HEK293 (cell line): Measurements from ENCODE around the gene STK32C.

Experiments used
- MYNN ChIP-seq: fragments of 450-650 bp; formaldehyde crosslinking; IDR thresholded peaks from 2 replicates; pipeline ENCODE4 v1.5.1; 2016; ENCODE audit warnings: missing biosample characterization, missing genetic modification characterization, borderline replicate concordance
- REST ChIP-seq: fragments of 450-650 bp; formaldehyde crosslinking; IDR thresholded peaks from 2 replicates; pipeline ENCODE4 v1.5.1; 2016; ENCODE audit warnings: missing biosample characterization, missing genetic modification characterization
- TRIM28 ChIP-seq: IDR thresholded peaks from 2 replicates; pipeline ENCODE4 v1.6.1; 2011; ENCODE audit warnings: low read length, control low read depth, borderline replicate concordance
- ZBTB20 ChIP-seq: fragments of 450-650 bp; formaldehyde crosslinking; IDR thresholded peaks from 2 replicates; pipeline ENCODE4 v1.5.1; 2016; ENCODE audit warnings: missing biosample characterization, missing genetic modification characterization
- ZBTB21 ChIP-seq: fragments of 450-650 bp; formaldehyde crosslinking; IDR thresholded peaks from 2 replicates; pipeline ENCODE4 v1.5.1; 2017; ENCODE audit warnings: missing biosample characterization, missing genetic modification characterization
- ZBTB6 ChIP-seq: fragments of 450-650 bp; formaldehyde crosslinking; IDR thresholded peaks from 2 replicates; pipeline ENCODE4 v1.5.1; 2017; ENCODE audit warnings: missing biosample characterization, missing genetic modification characterization
- ZIC2 ChIP-seq: fragments of 450-650 bp; formaldehyde crosslinking; IDR thresholded peaks from 2 replicates; pipeline ENCODE4 v1.5.1; 2016; ENCODE audit warnings: missing biosample characterization, missing genetic modification characterization
- ZNF10 ChIP-seq: fragments of 450-650 bp; formaldehyde crosslinking; IDR thresholded peaks from 2 replicates; pipeline ENCODE4 v1.5.1; 2017; ENCODE audit warnings: missing biosample characterization, missing genetic modification characterization
- ZNF155 ChIP-seq: fragments of 450-650 bp; formaldehyde crosslinking; IDR thresholded peaks from 2 replicates; pipeline ENCODE4 v1.5.1; 2016; ENCODE audit warnings: missing biosample characterization, missing genetic modification characterization
- ZNF157 ChIP-seq: fragments of 450-650 bp; formaldehyde crosslinking; IDR thresholded peaks from 2 replicates; pipeline ENCODE4 v1.5.1; 2016; ENCODE audit warnings: missing biosample characterization, missing genetic modification characterization
- ZNF16 ChIP-seq: fragments of 450-650 bp; formaldehyde crosslinking; IDR thresholded peaks from 2 replicates; pipeline ENCODE4 v1.5.1; 2016; ENCODE audit warnings: low read depth, missing biosample characterization, missing genetic modification characterization
- ZNF18 ChIP-seq: fragments of 450-650 bp; formaldehyde crosslinking; IDR thresholded peaks from 2 replicates; pipeline ENCODE4 v1.5.1; 2016; ENCODE audit warnings: missing biosample characterization, missing genetic modification characterization
- ZNF239 ChIP-seq: fragments of 450-650 bp; formaldehyde crosslinking; IDR thresholded peaks from 2 replicates; pipeline ENCODE4 v1.5.1; 2016; ENCODE audit warnings: missing biosample characterization, missing genetic modification characterization
- ZNF24 ChIP-seq: fragments of 450-650 bp; formaldehyde crosslinking; IDR thresholded peaks from 2 replicates; pipeline ENCODE4 v1.5.1; 2016; ENCODE audit warnings: missing biosample characterization, missing genetic modification characterization
- ZNF274 ChIP-seq, 2 experiments: fragments of 200-500 bp in 1 of 2; fragments of 450-650 bp in 1 of 2; sonication (Bioruptor generic) in 1 of 2; formaldehyde crosslinking in 1 of 2; IDR thresholded peaks; 2 replicates each; pipeline versions ENCODE4 v1.5.1 to v1.6.1; 2014 to 2016; ENCODE audit warnings: borderline replicate concordance in 1 of 2, inconsistent platforms in 1 of 2, low read length in 1 of 2, missing biosample characterization in 1 of 2, missing genetic modification characterization in 1 of 2
- ZNF335 ChIP-seq: fragments of 450-650 bp; formaldehyde crosslinking; conservative IDR thresholded peaks from 2 replicates; pipeline ENCODE4 v1.5.1; 2016; ENCODE audit warnings: missing biosample characterization, missing genetic modification characterization
- ZNF350 ChIP-seq: fragments of 450-650 bp; formaldehyde crosslinking; IDR thresholded peaks from 2 replicates; pipeline ENCODE4 v1.5.0; 2017; ENCODE audit warnings: missing biosample characterization, mild to moderate bottlenecking, missing genetic modification characterization
- ZNF354C ChIP-seq: fragments of 450-650 bp; formaldehyde crosslinking; IDR thresholded peaks from 2 replicates; pipeline ENCODE4 v1.5.1; 2016; ENCODE audit warnings: missing biosample characterization, missing genetic modification characterization, low read depth, borderline replicate concordance
- ZNF391 ChIP-seq: fragments of 450-650 bp; formaldehyde crosslinking; IDR thresholded peaks from 2 replicates; pipeline ENCODE4 v1.5.1; 2016; ENCODE audit warnings: low read depth, missing biosample characterization, missing genetic modification characterization, borderline replicate concordance
- ZNF394 ChIP-seq: fragments of 450-650 bp; formaldehyde crosslinking; IDR thresholded peaks from 2 replicates; pipeline ENCODE4 v1.5.1; 2016; ENCODE audit warnings: missing biosample characterization, missing genetic modification characterization, mild to moderate bottlenecking, moderate library complexity, borderline replicate concordance
- ZNF426 ChIP-seq: fragments of 450-650 bp; formaldehyde crosslinking; IDR thresholded peaks from 2 replicates; pipeline ENCODE4 v1.5.1; 2017; ENCODE audit warnings: missing biosample characterization, missing genetic modification characterization, mild to moderate bottlenecking, inconsistent platforms, moderate library complexity
- ZNF501 ChIP-seq: fragments of 450-650 bp; formaldehyde crosslinking; IDR thresholded peaks from 2 replicates; pipeline ENCODE4 v1.5.1; 2016; ENCODE audit warnings: missing biosample characterization, missing genetic modification characterization
- ZNF521 ChIP-seq: fragments of 450-650 bp; formaldehyde crosslinking; IDR thresholded peaks from 2 replicates; pipeline ENCODE4 v1.5.1; 2017; ENCODE audit warnings: missing biosample characterization, mild to moderate bottlenecking, missing genetic modification characterization
- ZNF561 ChIP-seq: fragments of 450-650 bp; IDR thresholded peaks from 2 replicates; pipeline ENCODE4 v1.5.1; 2018; ENCODE audit warnings: missing biosample characterization, missing genetic modification characterization, borderline replicate concordance
- ZNF660 ChIP-seq: fragments of 450-650 bp; IDR thresholded peaks from 2 replicates; pipeline ENCODE4 v1.5.1; 2018; ENCODE audit warnings: missing biosample characterization, mild to moderate bottlenecking, missing genetic modification characterization
- ZNF843 ChIP-seq: fragments of 450-650 bp; formaldehyde crosslinking; IDR thresholded peaks from 2 replicates; pipeline ENCODE4 v1.5.1; 2016; ENCODE audit warnings: missing biosample characterization, missing genetic modification characterization
- ZSCAN4 ChIP-seq: fragments of 450-650 bp; formaldehyde crosslinking; IDR thresholded peaks from 2 replicates; pipeline ENCODE4 v1.5.1; 2017; ENCODE audit warnings: missing biosample characterization, missing genetic modification characterization

The STK32C gene

GRCh38 chr10:132223156-132223590 is 84.6 kb downstream of the STK32C start (continued):
- 0 out of 2 replicates have a peak, but pooled peaks have one; percentile 25 for TF ChIP-seq REST
- TF ChIP-seq ZNF16 (tag by site-specific recombination): no peak
- TF ChIP-seq MYNN (tag by site-specific recombination): no peak
- TF ChIP-seq ZNF521 (tag by site-specific recombination): no peak
- TF ChIP-seq ZNF660: no peak
- TF ChIP-seq ZBTB21 (tag by site-specific recombination): no peak
- peak; percentile 63; the same call in 1 of the 2 replicates for TF ChIP-seq ZNF391 (tag by site-specific recombination)
- no peak for TF ChIP-seq ZNF561 (tag by site-specific recombination)
- no peak for TF ChIP-seq ZNF274 (IDR thresholded peaks at IDR 0.05; ENCODE audit: low read length)
- TF ChIP-seq ZNF274 (tag by site-specific recombination; IDR thresholded peaks at IDR 0.05; ENCODE audit: borderline replicate concordance): no peak
- peak; percentile 59 for TF ChIP-seq ZNF335 (tag by site-specific recombination)
- no peak for TF ChIP-seq TRIM28
- no peak for TF ChIP-seq ZNF239 (tag by site-specific recombination)
- no peak for TF ChIP-seq ZNF24 (tag by site-specific recombination)
- TF ChIP-seq ZSCAN4 (tag by site-specific recombination): no peak
- TF ChIP-seq ZNF426 (tag by site-specific recombination): no peak
- no peak for TF ChIP-seq ZNF18 (tag by site-specific recombination)
- no peak for TF ChIP-seq ZNF843 (tag by site-specific recombination)
- TF ChIP-seq ZNF157: no peak
- peak; percentile 55 for TF ChIP-seq ZIC2 (tag by site-specific recombination)
- TF ChIP-seq ZNF501 (tag by site-specific recombination): peak; percentile 72; the same call in 1 of the 2 replicates
- no peak; the same call in 1 of the 2 replicates for TF ChIP-seq ZNF394 (tag by site-specific recombination)
- no peak for TF ChIP-seq ZBTB20 (tag by site-specific recombination)
- TF ChIP-seq ZNF155 (tag by site-specific recombination): no peak
- no peak for TF ChIP-seq ZNF354C
- TF ChIP-seq ZBTB6: no peak
- TF ChIP-seq ZNF350: no peak
- TF ChIP-seq ZNF10 (tag by site-specific recombination): peak; percentile 98
